Measurements from ENCODE around the gene ZBTB49. TPM values are rescaled to one million over a fixed set of nuclear protein-coding genes. Genes with fewer than 3 reads are reported as not detected.
"Not testable (repeated sequence)": the region's sequence is repeated elsewhere in the genome, so short reads cannot be mapped to it uniquely, and the experiment has no call there.

Gene ZBTB49
- total RNA-seq, 1 experiment from 2014 or later = 2.4 TPM

GRCh38 chr4:4347585-4347984 is 57.5 kb downstream of the ZBTB49 start:
- no peak overlapping the region for H3K4me3 ChIP-seq (ENCODE audit: insufficient read depth, low read depth, low read length)
- no peaks in the 10 kb centered on the region for H3K36me3 ChIP-seq (replicated peaks; ENCODE audit: control insufficient read depth, insufficient read depth, low read length)
- DNase-seq = no peak
- no peaks in the 10 kb centered on the region; the same call in 1 of the 2 replicates for H3K27me3 ChIP-seq (ENCODE audit: control insufficient read depth, insufficient read depth, low read length)

GRCh38 chr4:4348585-4348984 is 58.5 kb downstream of the ZBTB49 start:
- DNase-seq; H3K27me3 ChIP-seq (ENCODE audit: control insufficient read depth, insufficient read depth, low read length); H3K36me3 ChIP-seq (replicated peaks; ENCODE audit: control insufficient read depth, insufficient read depth, low read length); H3K4me3 ChIP-seq (ENCODE audit: insufficient read depth, low read depth, low read length): not testable (repeated sequence)

- Histone ChIP-seq H3K4me3 (ENCODE audit: insufficient read depth, low read depth, low read length) (no peak overlapping the region), H3K27me3 (ENCODE audit: control insufficient read depth, insufficient read depth, low read length) (no peaks in the 10 kb centered on the region; the same call in 1 of the 2 replicates), H3K36me3 (replicated peaks; ENCODE audit: control insufficient read depth, insufficient read depth, low read length) (no peaks in the 10 kb centered on the region)
- DNase-seq = no peak
Measured at GRCh38 chr4:4349867-4350266, 59.8 kb downstream of the ZBTB49 start.

DNA sequence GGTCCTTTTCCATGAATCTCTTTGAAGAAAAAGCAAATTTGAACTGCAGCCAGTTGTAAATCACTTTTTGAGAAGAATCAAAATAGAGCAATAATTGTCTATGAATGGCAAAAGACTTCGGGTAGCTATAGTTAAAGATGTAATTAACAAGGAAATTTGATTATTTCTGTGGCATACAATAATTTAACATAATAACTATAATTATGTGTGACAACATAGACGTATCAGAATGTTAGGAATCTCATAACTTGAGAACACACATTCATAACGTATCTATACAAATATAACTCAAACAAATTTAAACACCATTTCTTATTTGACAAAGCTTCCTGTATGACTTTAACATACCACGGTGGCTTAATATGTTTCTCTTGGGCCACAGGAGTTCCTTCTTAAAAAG is 60.9 kb downstream of the ZBTB49 start:
- Histone ChIP-seq H3K27me3 (ENCODE audit: control insufficient read depth, insufficient read depth, low read length) (no peaks in the 10 kb centered on the region; the same call in 1 of the 2 replicates), H3K4me3 (ENCODE audit: insufficient read depth, low read depth, low read length) (no peak overlapping the region), H3K36me3 (replicated peaks; ENCODE audit: control insufficient read depth, insufficient read depth, low read length) (no peaks in the 10 kb centered on the region)
- DNase-seq = no peak

GRCh38 chr4:4355302-4355701 is 65.3 kb downstream of the ZBTB49 start:
- Histone ChIP-seq H3K27me3 (ENCODE audit: control insufficient read depth, insufficient read depth, low read length) (no peaks in the 10 kb centered on the region; the same call in 1 of the 2 replicates), H3K36me3 (replicated peaks; ENCODE audit: control insufficient read depth, insufficient read depth, low read length) (no peaks in the 10 kb centered on the region), H3K4me3 (ENCODE audit: insufficient read depth, low read depth, low read length) (no peak overlapping the region)
- no peak for DNase-seq

DNA sequence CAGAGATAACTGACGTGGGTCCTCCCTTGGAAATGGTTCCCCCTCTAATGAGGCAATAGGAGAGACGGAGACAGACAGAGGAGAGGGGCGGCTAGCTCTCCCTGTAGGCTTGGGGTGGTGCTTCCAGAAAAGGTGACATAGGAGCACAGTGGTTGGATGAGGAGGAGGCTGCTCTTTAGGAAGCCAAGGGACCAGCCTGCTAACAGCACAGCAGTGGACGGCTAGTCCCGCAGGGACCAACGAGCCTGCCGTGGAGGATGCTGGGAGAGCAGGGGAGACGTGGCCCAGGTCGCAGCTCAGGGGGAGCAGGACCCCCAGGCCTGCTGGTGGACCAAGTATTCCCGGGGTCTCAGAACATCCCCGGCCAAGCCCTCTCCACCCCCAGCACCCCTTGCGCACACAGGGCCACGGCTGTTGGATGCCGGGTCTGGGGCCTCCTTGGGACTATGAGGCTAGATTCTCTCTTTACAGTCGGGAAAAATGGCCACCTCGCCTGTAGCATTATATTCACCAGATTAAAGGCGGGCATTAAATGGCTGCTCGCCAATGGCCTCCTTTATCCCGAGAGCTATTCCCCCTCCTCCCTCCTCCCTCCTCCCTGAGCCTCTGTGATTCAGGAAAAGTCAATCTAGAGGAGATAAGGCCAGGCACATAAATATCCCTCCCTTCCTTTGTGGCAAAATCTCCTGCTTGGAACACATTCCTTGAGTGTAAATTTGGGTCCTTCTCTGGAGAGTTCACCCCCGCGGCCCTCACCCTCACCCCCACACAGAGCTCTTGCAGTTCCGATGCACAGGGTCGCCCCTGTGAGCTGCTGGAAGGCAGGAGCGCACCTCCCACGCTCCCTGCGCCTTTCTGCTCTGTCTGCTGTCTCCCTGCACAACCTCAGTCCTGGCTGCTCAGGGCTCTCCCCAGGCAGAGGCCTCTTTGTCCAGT is 66.3 kb downstream of the ZBTB49 start:
- Histone ChIP-seq H3K36me3 (replicated peaks; ENCODE audit: control insufficient read depth, insufficient read depth, low read length) (no peaks in the 10 kb centered on the region), H3K27me3 (ENCODE audit: control insufficient read depth, insufficient read depth, low read length) (no peaks in the 10 kb centered on the region; the same call in 1 of the 2 replicates), H3K4me3 (ENCODE audit: insufficient read depth, low read depth, low read length) (no peak overlapping the region)
- peak; percentile 51 for DNase-seq

- peak; percentile 54 for DNase-seq
- no peaks in the 10 kb centered on the region for H3K36me3 ChIP-seq (replicated peaks; ENCODE audit: control insufficient read depth, insufficient read depth, low read length)
- no peak overlapping the region for H3K4me3 ChIP-seq (ENCODE audit: insufficient read depth, low read depth, low read length)
- H3K27me3 ChIP-seq (ENCODE audit: control insufficient read depth, insufficient read depth, low read length) = no peaks in the 10 kb centered on the region; the same call in 1 of the 2 replicates
Measured at GRCh38 chr4:4358093-4358854, 68.2 kb downstream of the ZBTB49 start.

DNA sequence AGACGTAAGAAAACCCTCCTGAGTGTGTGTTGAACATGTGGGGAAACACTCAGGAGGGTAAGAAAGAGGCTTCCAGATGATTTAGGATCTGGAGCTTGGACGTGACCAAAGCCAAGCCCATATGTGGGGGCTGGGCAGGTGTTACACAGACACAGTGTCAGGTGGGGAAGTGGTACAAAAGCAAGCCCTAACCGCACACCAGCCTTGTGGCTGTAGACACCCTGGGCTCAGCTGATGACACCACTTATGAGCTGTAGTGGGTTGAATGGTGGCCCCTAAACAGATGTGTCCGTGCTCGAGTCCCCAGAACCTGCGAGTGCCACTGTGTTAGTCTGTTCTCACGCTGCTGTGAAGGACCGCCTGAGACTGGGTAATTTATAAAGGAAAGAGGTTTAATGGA is 71.8 kb downstream of the ZBTB49 start:
- Histone ChIP-seq H3K36me3 (replicated peaks; ENCODE audit: control insufficient read depth, insufficient read depth, low read length) (no peaks in the 10 kb centered on the region), H3K27me3 (ENCODE audit: control insufficient read depth, insufficient read depth, low read length) (no peaks in the 10 kb centered on the region), H3K4me3 (ENCODE audit: insufficient read depth, low read depth, low read length) (no peak overlapping the region)
- no peak for DNase-seq

DNA sequence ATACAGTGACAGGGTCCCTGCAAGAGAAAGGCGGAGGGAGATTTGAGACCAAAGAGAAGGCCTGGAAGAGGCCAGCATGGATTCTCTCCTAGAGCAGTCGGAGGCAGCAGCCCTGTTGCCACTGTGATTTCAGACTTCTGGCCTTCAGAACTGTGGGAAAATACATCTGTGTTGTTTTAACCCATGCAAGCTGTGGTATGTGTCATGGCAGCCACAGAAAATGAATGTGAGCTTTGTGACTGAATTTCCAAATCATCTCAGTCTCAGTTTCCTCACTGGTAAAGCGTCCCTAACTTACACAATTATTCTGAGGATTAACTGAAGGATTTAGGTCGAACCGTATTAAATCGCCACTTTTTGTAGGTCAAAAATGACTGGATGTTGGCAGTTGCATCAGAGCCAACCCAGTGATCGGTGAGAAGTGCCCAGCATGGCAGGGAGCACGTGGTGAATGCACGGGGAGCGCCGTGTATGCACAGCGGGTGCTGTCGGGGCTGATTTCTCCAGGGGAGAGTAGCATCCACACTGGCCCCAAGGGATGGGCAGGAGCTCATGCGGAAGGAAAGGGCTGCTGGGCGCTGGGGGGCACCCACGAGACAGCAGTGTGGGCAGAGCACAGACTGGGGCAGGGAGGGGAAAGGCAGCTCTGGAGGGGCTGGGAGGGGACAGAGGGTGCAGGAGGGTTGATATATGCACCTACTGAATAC is 73.1 kb downstream of the ZBTB49 start:
- Histone ChIP-seq H3K36me3 (replicated peaks; ENCODE audit: control insufficient read depth, insufficient read depth, low read length) (no peaks in the 10 kb centered on the region), H3K4me3 (ENCODE audit: insufficient read depth, low read depth, low read length) (no peak overlapping the region), H3K27me3 (ENCODE audit: control insufficient read depth, insufficient read depth, low read length) (no peaks in the 10 kb centered on the region)
- peak; percentile 47 for DNase-seq

GRCh38 chr4:4364061-4364460 is 74.0 kb downstream of the ZBTB49 start:
- no peaks in the 10 kb centered on the region for H3K36me3 ChIP-seq (replicated peaks; ENCODE audit: control insufficient read depth, insufficient read depth, low read length)
- no peak overlapping the region for H3K4me3 ChIP-seq (ENCODE audit: insufficient read depth, low read depth, low read length)
- H3K27me3 ChIP-seq (ENCODE audit: control insufficient read depth, insufficient read depth, low read length) = no peaks in the 10 kb centered on the region
- DNase-seq = no peak

DNA sequence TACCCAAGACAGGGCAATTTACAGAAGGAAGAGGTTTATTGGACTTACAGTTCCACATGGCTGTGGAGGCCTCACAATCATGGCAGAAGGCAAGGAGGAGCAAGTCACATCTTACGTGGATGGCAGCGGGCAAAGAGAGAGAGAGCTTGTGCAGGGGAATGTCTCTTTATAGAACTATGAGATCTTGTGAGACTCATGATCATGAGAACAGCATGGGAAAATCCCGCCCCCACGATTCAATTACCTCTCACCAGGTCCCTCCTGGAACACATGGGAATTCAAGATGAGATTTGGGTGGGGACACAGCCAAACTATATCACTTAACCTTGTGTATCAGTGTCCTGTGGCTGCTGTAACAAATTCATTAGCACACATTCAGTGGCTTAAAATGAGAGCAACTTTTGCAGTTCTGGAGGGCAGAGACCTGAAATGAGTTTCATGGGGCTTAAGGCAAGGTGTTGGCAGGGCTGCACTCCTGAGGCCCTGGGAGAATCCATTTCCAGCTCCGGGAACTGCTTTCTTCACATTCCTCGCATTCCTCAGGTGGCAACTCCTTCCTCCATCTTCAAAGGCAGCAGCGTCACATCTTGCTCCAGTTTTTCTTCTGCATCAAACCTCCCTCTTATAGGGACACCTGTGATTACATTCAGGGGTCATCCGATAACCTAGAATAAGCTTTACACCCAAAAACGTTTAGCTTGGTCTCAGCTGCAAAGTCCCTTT is 74.6 kb downstream of the ZBTB49 start:
- Histone ChIP-seq H3K4me3 (ENCODE audit: insufficient read depth, low read depth, low read length) (no peak overlapping the region), H3K36me3 (replicated peaks; ENCODE audit: control insufficient read depth, insufficient read depth, low read length) (no peaks in the 10 kb centered on the region), H3K27me3 (ENCODE audit: control insufficient read depth, insufficient read depth, low read length) (no peaks in the 10 kb centered on the region)
- peak; percentile 60 for DNase-seq

DNA sequence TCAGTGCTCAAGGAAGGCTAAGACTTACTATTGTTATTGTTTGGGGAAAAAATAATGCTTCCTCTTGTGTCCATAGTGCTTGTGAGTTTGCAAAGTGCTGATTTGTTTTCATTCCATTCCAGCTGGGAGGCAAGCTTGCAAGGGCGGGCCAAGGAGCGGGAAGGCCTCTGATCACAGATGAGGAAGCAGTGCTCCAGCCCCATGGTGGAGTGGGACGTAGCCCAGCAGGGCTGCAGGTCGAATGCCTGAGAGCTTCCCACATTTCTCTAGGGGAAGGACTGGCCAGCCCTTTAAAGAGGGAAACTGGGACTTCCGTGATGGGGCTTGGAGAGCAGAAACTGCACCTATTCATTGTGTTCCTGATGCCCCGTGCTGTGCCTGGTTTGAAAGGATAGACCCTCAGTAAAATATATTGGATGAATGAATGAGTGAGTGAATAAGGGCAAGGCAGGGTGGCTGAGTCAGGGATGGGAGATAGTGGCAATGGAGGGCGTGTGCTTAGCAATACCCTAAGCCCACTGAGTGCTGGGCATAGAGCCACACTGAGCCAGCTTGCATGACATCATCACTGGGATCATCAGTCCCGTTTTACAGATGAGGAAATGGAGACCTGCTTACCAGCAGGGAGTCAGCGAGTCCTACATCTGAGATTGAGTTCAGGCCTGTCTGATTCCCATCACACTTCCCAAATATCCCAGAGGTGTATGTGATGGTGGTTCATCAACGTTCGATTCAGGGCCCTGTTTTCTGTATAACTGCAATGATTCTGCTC is 78.9 kb downstream of the ZBTB49 start:
- Histone ChIP-seq H3K36me3 (replicated peaks; ENCODE audit: control insufficient read depth, insufficient read depth, low read length) (no peaks in the 10 kb centered on the region), H3K27me3 (ENCODE audit: control insufficient read depth, insufficient read depth, low read length) (no peaks in the 10 kb centered on the region), H3K4me3 (ENCODE audit: insufficient read depth, low read depth, low read length) (no peak overlapping the region)
- DNase-seq = no peak
